ENCODE results near the gene ADCY4. TPM values are rescaled to one million over a fixed set of nuclear protein-coding genes. Genes with fewer than 3 reads are reported as not detected.

The ADCY4 gene
- total and polyA plus RNA-seq, 2 donors (not counting 3 experiments of a cell fraction or from before 2014, with no cell fraction given) = 81.6 to 84.0 TPM

GRCh38 chr14:24382064-24382371 lies 47.1 kb upstream of the ADCY4 start:
- no peak overlapping the region for H3K4me3 ChIP-seq (replicated peaks in 1 of 3; ENCODE audit: insufficient read depth in 1 of 3, low read depth in 1 of 3, low read length in 3 of 3)
- H3K27me3 ChIP-seq (ENCODE audit: control insufficient read depth in 2 of 2, insufficient read depth in 2 of 2, low read length in 2 of 2) = peaks cover 1 to 8% of the 10 kb centered on the region in 2 experiments
- TF ChIP-seq FOS (IDR thresholded peaks at IDR 0.05; ENCODE audit: borderline replicate concordance, insufficient read depth, low read length) = no peak
- TF ChIP-seq POLR2A (IDR thresholded peaks at IDR 0.05; ENCODE audit: low read depth, low read length) = no peak
- no peak for TF ChIP-seq JUN (IDR thresholded peaks at IDR 0.05; ENCODE audit: borderline replicate concordance, insufficient read depth, insufficient read length, low read depth)
- no peak overlapping the region for H3K27ac ChIP-seq (ENCODE audit: insufficient read depth, low read depth, low read length)
- H3K4me2 ChIP-seq (ENCODE audit: insufficient read depth, low read length) = no peak overlapping the region
- no peaks in the 10 kb centered on the region for H3K4me1 ChIP-seq (ENCODE audit: control insufficient read depth, extremely low read depth, insufficient read depth, low read length)
- POLR2A ChIA-PET = no interaction called here
- CTCF ChIA-PET = interaction anchor here (0.9 to 2.4 kb wide), 3 partner anchors 16 to 49 kb away, joined by 4 to 12 read pairs (median 8); no protein-coding TSS in a partner anchor
- H3K9me1 ChIP-seq (replicated peaks; ENCODE audit: control insufficient read depth, extremely low read depth, insufficient read depth, low read length) = no peaks in the 10 kb centered on the region
- H4K20me1 ChIP-seq (replicated peaks; ENCODE audit: control insufficient read depth, extremely low read depth, insufficient read depth, low read length) = no peaks in the 10 kb centered on the region
- no peaks in the 10 kb centered on the region for H3K79me2 ChIP-seq (ENCODE audit: control insufficient read depth, insufficient read depth, low read length)
- H2AFZ ChIP-seq (ENCODE audit: low read depth, low read length) = no peak overlapping the region
- intact Hi-C loops (cut with micrococcal nuclease) (no loop called here), dilution Hi-C loops (cut with MboI; ENCODE audit: extremely low pct_ligation_motif_present, low sequenced_read_pairs) (no loop called here)
- H3K36me3 ChIP-seq (ENCODE audit: control insufficient read depth in 2 of 2, extremely low read depth in 1 of 2, insufficient read depth in 2 of 2, low read length in 2 of 2) = peaks cover under 1 to 13% of the 10 kb centered on the region in 2 experiments
- no peak for FAIRE-seq
- no peak overlapping the region for H3K9ac ChIP-seq (replicated peaks; ENCODE audit: extremely low read depth, insufficient read depth, low read length)
- DNase-seq (ENCODE audit: low read depth, low spot score) = no peak
- no peaks in the 10 kb centered on the region for H3K9me3 ChIP-seq (replicated peaks; ENCODE audit: control insufficient read depth, insufficient read depth, low read length)
- no TSS peak for BruUV-seq (replicated peaks)

GRCh38 chr14:24381363-24382063 lies 46.6 kb upstream of the ADCY4 start:
- Histone ChIP-seq H3K36me3 (ENCODE audit: control insufficient read depth in 2 of 2, extremely low read depth in 1 of 2, insufficient read depth in 2 of 2, low read length in 2 of 2) (peaks cover 4 to 18% of the 10 kb centered on the region in 2 experiments), H3K9me3 (replicated peaks; ENCODE audit: control insufficient read depth, insufficient read depth, low read length) (no peaks in the 10 kb centered on the region), H4K20me1 (replicated peaks; ENCODE audit: control insufficient read depth, extremely low read depth, insufficient read depth, low read length) (no peaks in the 10 kb centered on the region), H3K4me3 (replicated peaks in 1 of 3; ENCODE audit: insufficient read depth in 1 of 3, low read depth in 1 of 3, low read length in 3 of 3) (no peak overlapping the region), H3K27ac (ENCODE audit: insufficient read depth, low read depth, low read length) (no peak overlapping the region), H3K9me1 (replicated peaks; ENCODE audit: control insufficient read depth, extremely low read depth, insufficient read depth, low read length) (no peaks in the 10 kb centered on the region), H3K79me2 (ENCODE audit: control insufficient read depth, insufficient read depth, low read length) (no peaks in the 10 kb centered on the region), H3K9ac (replicated peaks; ENCODE audit: extremely low read depth, insufficient read depth, low read length) (no peak overlapping the region), H3K27me3 (ENCODE audit: control insufficient read depth in 2 of 2, insufficient read depth in 2 of 2, low read length in 2 of 2) (peaks cover 1 to 6% of the 10 kb centered on the region in 2 experiments), H2AFZ (ENCODE audit: low read depth, low read length) (no peak overlapping the region), H3K4me2 (ENCODE audit: insufficient read depth, low read length) (no peak overlapping the region), H3K4me1 (ENCODE audit: control insufficient read depth, extremely low read depth, insufficient read depth, low read length) (no peaks in the 10 kb centered on the region)
- ChIA-PET CTCF (interaction anchor here (0.9 to 2.7 kb wide), 4 partner anchors 16 to 50 kb away, joined by 4 to 12 read pairs (median 8); no protein-coding TSS in a partner anchor), POLR2A (no interaction called here)
- FAIRE-seq (no peak), DNase-seq (ENCODE audit: low read depth, low spot score) (no peak)
- dilution Hi-C loops (cut with MboI; ENCODE audit: extremely low pct_ligation_motif_present, low sequenced_read_pairs) (no loop called here), intact Hi-C loops (cut with micrococcal nuclease) (no loop called here)
- TF ChIP-seq EZH2 (IDR thresholded peaks at IDR 0.05; ENCODE audit: borderline replicate concordance, low read depth, low read length, severe bottlenecking) = no peak
- no peak for TF ChIP-seq POLR2A (IDR thresholded peaks at IDR 0.05; ENCODE audit: low read depth, low read length)
- TF ChIP-seq MYC (IDR thresholded peaks at IDR 0.05; ENCODE audit: low read depth, low read length) = no peak
- no peak for TF ChIP-seq POLR2AphosphoS5 (IDR thresholded peaks at IDR 0.05; ENCODE audit: insufficient read depth, low read depth, low read length)
- no peak for TF ChIP-seq GATA2 (IDR thresholded peaks at IDR 0.05; ENCODE audit: insufficient read depth, insufficient read length, low read depth, low read length)
- TF ChIP-seq FOS (IDR thresholded peaks at IDR 0.05; ENCODE audit: borderline replicate concordance, insufficient read depth, low read length) = no peak
- no peak for TF ChIP-seq JUN (IDR thresholded peaks at IDR 0.05; ENCODE audit: borderline replicate concordance, insufficient read depth, insufficient read length, low read depth)
- BruUV-seq (replicated peaks) = no TSS peak
